ENCODE results near the gene HEXD. TPM values are rescaled to one million over a fixed set of nuclear protein-coding genes. Genes with fewer than 3 reads are reported as not detected.

The HEXD gene
- total and polyA plus RNA-seq, 10 of the 15 experiments (the other 5 are each of a cell fraction or from before 2014, with no cell fraction given) = 1.6 to 24.2 (median 7.0) TPM

DNA sequence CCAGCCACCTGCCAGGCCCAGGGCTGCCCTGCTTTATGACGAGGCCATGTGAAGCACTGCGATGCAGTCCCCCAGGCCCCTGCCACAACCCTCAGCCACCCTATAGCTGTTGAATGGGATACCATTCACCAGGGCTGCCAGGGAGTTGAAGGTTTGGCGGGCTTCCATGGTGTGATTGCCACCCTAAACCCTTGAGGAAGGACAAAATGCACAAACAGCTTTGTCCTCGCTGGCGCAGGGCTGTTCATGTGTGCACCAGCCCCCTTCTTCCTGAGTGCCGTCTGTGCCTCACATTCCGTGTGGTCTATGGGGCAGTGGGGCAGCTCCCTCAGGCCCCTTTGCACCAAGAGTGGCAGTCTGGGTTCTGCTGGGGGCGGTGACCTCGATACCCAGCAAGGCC is 65.7 kb downstream of the HEXD start (continued):
- TF ChIP-seq, protein P1, sequence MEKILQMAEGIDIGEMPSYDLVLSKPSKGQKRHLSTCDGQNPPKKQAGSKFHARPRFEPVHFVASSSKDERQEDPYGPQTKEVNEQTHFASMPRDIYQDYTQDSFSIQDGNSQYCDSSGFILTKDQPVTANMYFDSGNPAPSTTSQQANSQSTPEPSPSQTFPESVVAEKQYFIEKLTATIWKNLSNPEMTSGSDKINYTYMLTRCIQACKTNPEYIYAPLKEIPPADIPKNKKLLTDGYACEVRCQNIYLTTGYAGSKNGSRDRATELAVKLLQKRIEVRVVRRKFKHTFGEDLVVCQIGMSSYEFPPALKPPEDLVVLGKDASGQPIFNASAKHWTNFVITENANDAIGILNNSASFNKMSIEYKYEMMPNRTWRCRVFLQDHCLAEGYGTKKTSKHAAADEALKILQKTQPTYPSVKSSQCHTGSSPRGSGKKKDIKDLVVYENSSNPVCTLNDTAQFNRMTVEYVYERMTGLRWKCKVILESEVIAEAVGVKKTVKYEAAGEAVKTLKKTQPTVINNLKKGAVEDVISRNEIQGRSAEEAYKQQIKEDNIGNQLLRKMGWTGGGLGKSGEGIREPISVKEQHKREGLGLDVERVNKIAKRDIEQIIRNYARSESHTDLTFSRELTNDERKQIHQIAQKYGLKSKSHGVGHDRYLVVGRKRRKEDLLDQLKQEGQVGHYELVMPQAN (conservative IDR thresholded peaks at IDR 0.05) = no peak
- TF ChIP-seq PAX8 (IDR thresholded peaks at IDR 0.05) = no peak
- no peak for TF ChIP-seq NR2C2 (IDR thresholded peaks at IDR 0.05; ENCODE audit: borderline replicate concordance, control insufficient read depth, insufficient read length, low read depth)
- no peak for TF ChIP-seq ZBED1 (IDR thresholded peaks at IDR 0.05; ENCODE audit: borderline replicate concordance)
- no peak for TF ChIP-seq POLR2AphosphoS2 (IDR thresholded peaks at IDR 0.05; ENCODE audit: low read depth, low read length)
- TF ChIP-seq KDM1A (IDR thresholded peaks at IDR 0.05; ENCODE audit: borderline replicate concordance) = no peak
- no peak for TF ChIP-seq BMI1 (IDR thresholded peaks at IDR 0.05; ENCODE audit: borderline replicate concordance)
- no peak for TF ChIP-seq NR2F1 (conservative IDR thresholded peaks at IDR 0.05)
- TF ChIP-seq, protein P2, sequence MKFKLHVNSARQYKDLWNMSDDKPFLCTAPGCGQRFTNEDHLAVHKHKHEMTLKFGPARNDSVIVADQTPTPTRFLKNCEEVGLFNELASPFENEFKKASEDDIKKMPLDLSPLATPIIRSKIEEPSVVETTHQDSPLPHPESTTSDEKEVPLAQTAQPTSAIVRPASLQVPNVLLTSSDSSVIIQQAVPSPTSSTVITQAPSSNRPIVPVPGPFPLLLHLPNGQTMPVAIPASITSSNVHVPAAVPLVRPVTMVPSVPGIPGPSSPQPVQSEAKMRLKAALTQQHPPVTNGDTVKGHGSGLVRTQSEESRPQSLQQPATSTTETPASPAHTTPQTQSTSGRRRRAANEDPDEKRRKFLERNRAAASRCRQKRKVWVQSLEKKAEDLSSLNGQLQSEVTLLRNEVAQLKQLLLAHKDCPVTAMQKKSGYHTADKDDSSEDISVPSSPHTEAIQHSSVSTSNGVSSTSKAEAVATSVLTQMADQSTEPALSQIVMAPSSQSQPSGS (IDR thresholded peaks at IDR 0.05; ENCODE audit: low read length) = no peak

DNA sequence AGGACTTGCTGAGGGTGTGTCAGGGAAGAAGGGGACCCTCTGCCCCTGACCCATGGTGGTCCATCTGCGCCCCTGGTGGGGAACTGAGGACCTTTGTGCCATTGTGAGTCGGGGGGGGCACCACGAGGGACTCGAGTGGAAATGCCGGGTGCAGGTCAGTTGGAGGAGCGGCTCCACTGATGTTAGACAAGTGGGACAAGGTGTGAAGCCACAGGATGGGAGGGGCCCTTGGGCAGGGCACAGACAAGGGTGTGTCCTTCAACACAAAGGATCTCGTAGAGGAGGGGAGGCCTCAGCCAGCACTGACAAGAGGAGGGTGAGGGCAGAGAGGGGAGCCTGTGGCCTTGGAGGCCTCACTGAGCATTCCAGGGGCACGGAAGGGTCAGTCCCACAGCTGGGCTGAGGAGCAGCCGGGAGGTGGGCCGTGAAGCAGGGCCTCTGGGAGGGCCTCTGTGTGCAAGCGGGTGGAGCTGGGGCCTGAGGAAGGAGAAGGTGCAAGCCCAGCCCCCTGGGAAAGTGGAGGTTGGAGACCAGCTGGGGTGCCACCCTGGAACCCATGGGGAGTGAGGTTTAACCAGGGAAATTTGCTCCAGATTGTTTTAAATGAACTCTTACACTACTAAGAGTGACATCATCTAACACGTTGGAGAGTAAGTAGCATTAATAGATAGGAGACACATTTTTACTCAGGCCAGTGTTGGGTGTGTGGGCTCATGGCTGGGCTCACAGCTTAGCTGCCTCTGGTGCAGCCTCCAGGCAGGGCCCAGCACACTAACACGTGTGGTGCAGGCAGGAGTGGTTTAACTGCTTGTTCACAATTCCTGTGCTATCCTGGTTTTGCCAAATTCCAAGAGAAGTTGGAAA is 68.3 kb downstream of the HEXD start:
- CTCF ChIA-PET = no interaction called here
- 76% methylated on average over 13 of the region's 13 CpGs for WGBS (ENCODE audit: insufficient coverage, insufficient replicate concordance, low lambda C conversion rate, missing lambda C conversion rate)
- Histone ChIP-seq H3K36me3 (ENCODE audit: control insufficient read depth in 2 of 2, insufficient read depth in 2 of 2, low read length in 1 of 2) (peaks cover 16 to 21% of the 10 kb centered on the region in 2 experiments), H4K20me1 (ENCODE audit: control insufficient read depth, insufficient read depth) (no peaks in the 10 kb centered on the region), H3K79me2 (ENCODE audit: control insufficient read depth, insufficient read depth, low read length) (no peaks in the 10 kb centered on the region), H3K4me1 (ENCODE audit: control insufficient read depth, insufficient read depth, low read length) (no peaks in the 10 kb centered on the region; the same call in 1 of the 2 replicates), H3K9ac (ENCODE audit: control insufficient read depth, insufficient read depth, low read length) (no peak overlapping the region), H3K27ac (ENCODE audit: control insufficient read depth, insufficient read depth) (no peak overlapping the region), H3K4me3 (no peak overlapping the region), H2AFZ (ENCODE audit: control insufficient read depth, low read depth, low read length) (no peak overlapping the region), H3K27me3 (replicated peaks in 1 of 2; ENCODE audit: control insufficient read depth in 2 of 2, insufficient read depth in 2 of 2, low read length in 1 of 2) (no peaks in the 10 kb centered on the region), H3K9me3 (replicated peaks; ENCODE audit: control insufficient read depth, insufficient read depth, low read length) (no peaks in the 10 kb centered on the region), H3K4me2 (ENCODE audit: control insufficient read depth, insufficient read depth) (no peak overlapping the region)
- FAIRE-seq = no peak
- RAD21 ChIA-PET (ENCODE audit: unreplicated experiment) = no interaction called here
- BruUV-seq (replicated peaks) = no TSS peak
- in situ Hi-C loops (cut with MboI) = no loop called here
- ATAC-seq = no peak
- SMC1A ChIA-PET (ENCODE audit: uncharacterized antibody, unreplicated experiment) = no interaction called here
- POLR2A ChIA-PET = no interaction called here
- intact Hi-C loops (cut with micrococcal nuclease; ENCODE audit: unreplicated experiment) = no loop called here
- no peak for DNase-seq (ENCODE audit: low read depth, low spot score)
- TF ChIP-seq BHLHE40 (IDR thresholded peaks at IDR 0.05; ENCODE audit: borderline replicate concordance in 1 of 2, low read depth in 2 of 2, low read length in 1 of 2) (no peak), MXI1 (IDR thresholded peaks at IDR 0.05; ENCODE audit: low read depth, low read length) (no peak), IKZF2 (IDR thresholded peaks at IDR 0.05) (no peak), SMAD5 (IDR thresholded peaks at IDR 0.05; ENCODE audit: low read depth) (no peak), EP300 (IDR thresholded peaks at IDR 0.05; ENCODE audit: borderline replicate concordance in 1 of 2, control insufficient read depth in 1 of 2, low read depth in 2 of 2, low read length in 2 of 2) (no peak), HDAC2 (IDR thresholded peaks at IDR 0.05) (no peak)
- TF ChIP-seq, protein P3, sequence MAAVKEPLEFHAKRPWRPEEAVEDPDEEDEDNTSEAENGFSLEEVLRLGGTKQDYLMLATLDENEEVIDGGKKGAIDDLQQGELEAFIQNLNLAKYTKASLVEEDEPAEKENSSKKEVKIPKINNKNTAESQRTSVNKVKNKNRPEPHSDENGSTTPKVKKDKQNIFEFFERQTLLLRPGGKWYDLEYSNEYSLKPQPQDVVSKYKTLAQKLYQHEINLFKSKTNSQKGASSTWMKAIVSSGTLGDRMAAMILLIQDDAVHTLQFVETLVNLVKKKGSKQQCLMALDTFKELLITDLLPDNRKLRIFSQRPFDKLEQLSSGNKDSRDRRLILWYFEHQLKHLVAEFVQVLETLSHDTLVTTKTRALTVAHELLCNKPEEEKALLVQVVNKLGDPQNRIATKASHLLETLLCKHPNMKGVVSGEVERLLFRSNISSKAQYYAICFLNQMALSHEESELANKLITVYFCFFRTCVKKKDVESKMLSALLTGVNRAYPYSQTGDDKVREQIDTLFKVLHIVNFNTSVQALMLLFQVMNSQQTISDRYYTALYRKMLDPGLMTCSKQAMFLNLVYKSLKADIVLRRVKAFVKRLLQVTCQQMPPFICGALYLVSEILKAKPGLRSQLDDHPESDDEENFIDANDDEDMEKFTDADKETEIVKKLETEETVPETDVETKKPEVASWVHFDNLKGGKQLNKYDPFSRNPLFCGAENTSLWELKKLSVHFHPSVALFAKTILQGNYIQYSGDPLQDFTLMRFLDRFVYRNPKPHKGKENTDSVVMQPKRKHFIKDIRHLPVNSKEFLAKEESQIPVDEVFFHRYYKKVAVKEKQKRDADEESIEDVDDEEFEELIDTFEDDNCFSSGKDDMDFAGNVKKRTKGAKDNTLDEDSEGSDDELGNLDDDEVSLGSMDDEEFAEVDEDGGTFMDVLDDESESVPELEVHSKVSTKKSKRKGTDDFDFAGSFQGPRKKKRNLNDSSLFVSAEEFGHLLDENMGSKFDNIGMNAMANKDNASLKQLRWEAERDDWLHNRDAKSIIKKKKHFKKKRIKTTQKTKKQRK (IDR thresholded peaks at IDR 0.05; ENCODE audit: low read depth, low read length) = no peak

Data from GM12878 (cell line).